NK-92 (cell line): Measurements from ENCODE around the gene SF3B5.
"Not testable (repeated sequence)": the region's sequence is repeated elsewhere in the genome, so short reads cannot be mapped to it uniquely, and the experiment has no call there.

Experiments
- DNase-seq: peaks from one replicate; lab custom pipeline; 2025; ENCODE audit not compliant: unreplicated experiment; lab: John Stamatoyannopoulos, UW

SF3B5 gene

GRCh38 chr6:144106206-144106605 is 10.8 kb upstream of the SF3B5 start:
- no peak for DNase-seq

- DNase-seq = peak; percentile 1
Observed at GRCh38 chr6:144104898-144105487, 9.6 kb upstream of the SF3B5 start.

- no peak for DNase-seq
Observed at GRCh38 chr6:144104488-144104887, 9.1 kb upstream of the SF3B5 start.

GRCh38 chr6:144103026-144103563 is 7.7 kb upstream of the SF3B5 start:
- DNase-seq = no peak

DNA sequence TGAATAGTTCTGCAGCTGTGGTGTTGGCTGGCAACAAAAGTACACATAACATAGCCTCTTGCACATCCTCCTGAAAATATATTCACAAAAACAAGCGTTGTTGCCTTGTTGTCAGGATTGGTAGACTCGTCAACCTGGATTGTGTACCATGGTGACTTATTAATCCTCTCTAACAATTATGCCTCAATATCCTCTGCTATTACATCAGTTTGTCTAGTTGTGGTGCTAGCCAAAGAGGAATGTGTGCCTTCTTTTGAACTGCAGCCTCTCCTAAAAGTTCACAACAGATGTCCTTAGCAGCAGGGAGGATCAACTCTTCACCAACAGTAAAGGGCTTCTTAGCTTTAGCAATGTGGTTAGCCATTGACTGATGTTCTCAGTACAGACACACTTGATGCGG is 3.6 kb upstream of the SF3B5 start:
- DNase-seq = no peak

GRCh38 chr6:144094731-144095133 is 641 bp downstream of the SF3B5 start:
- DNase-seq = no peak

DNA sequence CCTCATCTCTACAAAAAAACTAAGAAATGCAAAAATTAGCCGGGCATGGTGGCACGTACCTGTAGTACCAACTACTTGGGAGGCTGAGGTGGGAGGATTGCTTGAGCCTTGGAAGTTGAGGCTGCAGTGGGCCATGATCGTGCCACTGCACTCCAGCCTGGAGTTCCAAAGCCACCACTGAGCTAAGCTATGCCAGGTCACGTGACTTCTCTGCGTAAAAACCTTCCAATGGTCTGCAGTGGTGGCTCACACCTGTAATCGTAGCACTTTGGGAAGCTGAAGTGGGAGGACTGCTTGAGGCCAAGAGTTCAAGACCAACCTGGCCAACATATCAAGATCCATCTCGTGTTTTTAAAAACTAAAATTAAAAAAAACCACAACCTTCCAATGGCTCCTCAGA is 1.7 kb downstream of the SF3B5 start:
- DNase-seq = no peak

DNA sequence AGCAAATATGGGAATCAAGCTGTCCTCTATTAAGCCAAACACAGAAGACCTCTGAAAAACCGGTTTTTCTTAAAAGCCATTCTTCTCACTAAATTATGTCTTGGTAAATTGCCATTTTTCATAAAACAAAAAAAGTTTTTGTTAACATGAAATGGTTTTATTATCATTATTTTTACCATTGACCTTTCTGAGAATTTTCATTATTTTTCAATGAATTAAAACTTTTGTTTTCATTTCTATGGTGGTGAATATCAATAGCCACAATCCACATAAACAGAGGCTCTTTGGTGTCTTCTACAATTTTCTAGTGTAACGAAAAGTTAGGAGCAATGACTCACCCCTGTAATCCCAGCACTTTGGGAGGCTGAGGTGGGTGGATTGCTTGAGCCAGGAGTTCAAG is 2.1 kb downstream of the SF3B5 start:
- DNase-seq = no peak

- DNase-seq = no peak
Observed at GRCh38 chr6:144090384-144090783, 5.0 kb downstream of the SF3B5 start.

- no peak for DNase-seq
Observed at GRCh38 chr6:144087789-144088426, 7.5 kb downstream of the SF3B5 start.

DNA sequence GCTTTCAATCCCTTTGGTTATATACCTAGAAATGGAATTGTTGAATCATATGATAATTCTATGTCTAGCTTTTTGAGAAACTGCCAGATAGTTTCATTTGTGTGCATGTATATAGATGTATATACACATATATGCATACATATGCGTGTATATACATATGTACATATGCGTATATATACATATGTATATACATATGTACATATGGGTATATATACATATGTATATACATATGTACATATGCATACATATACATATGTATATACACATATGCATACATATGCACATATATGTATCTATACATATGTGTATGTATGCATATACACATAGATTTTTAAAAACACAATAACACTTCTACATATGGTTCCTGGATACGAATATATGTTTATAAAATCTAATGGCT is 8.4 kb downstream of the SF3B5 start:
- DNase-seq = no peak

- no peak for DNase-seq
Observed at GRCh38 chr6:144083172-144083571, 12.2 kb downstream of the SF3B5 start.

DNA sequence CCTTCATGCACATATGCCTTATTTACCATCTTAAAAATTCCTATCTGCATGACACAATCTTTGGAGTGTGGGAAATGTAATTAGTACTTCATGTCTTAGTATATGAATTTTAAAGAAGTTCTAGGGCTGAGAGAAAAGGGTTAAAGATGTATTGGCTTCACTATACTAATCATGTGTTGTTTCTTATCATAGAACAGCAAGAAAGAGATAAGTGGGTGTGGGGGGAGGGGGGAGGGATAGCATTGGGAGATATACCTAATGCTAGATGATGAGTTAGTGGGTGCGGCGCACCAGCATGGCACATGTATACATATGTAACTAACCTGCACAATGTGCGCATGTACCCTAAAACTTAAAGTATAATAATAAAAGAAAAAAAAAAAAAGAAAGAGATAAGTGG is 13.0 kb downstream of the SF3B5 start:
- DNase-seq = not testable (repeated sequence)

DNA sequence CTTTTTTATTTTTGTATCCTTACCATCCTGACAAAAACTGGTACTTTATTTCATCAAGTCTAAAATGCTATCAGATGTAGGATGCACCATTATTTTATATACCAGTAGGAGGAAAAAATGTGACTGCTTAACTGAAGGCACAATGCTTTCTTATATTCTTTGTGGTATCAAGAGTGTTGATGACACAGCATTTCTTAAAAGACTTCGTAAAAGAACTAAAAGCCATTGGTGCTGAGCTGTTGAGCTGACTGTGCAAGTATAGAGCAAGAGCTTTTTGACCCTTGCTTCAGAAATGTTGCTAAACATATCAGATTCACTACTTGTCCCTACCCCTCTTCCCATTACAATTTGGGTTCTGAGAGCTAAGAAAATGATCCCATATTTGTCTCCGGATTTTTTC is 17.5 kb downstream of the SF3B5 start:
- no peak for DNase-seq

- no peak for DNase-seq
Observed at GRCh38 chr6:144075875-144076274, 19.5 kb downstream of the SF3B5 start.

DNA sequence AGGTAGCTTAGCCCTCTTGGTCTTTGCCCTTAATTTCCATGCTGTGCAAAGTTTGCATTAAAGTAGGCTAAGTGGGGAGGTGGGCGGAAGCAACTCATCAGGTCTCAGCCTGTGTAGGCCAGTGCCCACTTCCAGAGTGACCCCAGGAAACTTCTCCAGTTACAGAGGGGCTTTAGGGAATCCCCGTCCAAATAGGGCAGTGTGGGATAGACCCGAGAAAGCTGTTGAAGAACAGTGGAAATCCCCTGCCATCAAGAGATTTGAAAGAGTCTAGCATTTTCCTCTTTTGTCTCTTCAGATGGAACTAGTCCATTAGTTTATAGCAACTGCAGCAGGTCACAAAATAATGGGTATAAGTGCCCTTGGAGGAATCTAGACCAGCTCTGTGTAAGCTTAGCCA is 20.2 kb downstream of the SF3B5 start:
- DNase-seq = no peak

DNA sequence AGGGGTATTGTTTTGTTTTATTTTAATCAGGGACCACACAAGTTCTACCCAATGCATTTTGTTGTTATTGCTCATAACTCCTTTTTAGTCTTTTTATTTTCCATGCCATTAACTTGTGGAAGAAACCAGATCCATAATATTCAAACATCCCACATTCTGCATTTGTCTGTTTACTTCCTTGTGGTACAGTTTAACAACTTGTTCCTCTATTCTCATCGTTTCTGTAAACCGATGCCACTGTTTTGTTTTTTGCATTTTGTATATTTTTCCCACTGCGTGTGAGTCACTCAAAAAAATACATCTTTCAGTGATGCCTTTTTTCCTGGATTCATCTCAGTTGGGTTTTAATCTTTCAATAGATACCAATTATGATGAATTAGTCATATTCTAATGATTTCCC is 22.3 kb downstream of the SF3B5 start:
- no peak for DNase-seq

DNA sequence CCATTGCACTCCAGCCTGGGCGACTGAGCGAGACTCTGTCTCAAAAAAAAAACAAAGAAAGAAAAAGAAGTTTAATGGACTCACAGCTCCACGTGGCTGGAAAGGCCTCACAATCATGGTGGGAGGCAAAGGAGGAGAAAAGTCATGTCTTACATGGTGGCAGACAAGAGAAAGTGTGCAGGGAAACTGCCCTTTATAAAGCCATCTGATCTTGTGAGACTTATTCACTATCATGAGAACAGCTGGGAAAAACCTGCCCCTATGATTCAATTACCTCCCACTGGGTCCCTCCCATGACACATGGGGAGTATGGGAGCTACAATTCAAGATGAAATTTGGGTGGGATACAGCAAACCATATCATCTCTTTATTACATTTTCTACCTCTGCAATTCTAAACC is 25.9 kb downstream of the SF3B5 start:
- no peak for DNase-seq

DNA sequence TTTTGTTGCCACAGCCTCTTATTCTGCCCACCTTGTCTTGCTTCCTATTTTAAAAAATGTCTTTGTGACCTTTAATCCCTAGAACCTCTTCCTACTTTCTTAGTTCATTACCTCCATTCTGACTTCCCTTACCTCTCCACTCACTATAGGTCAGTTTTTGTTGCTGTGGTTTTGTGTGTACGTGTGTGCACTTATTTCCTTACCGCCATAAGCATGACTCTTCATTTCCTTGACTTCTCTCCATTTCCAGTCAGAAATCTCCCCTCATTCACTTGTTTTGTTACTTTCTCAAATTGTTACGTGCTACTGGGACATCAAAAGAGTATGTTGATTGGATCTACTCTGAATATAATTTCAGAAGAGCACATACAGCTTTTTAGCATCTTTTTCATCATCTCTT is 26.6 kb downstream of the SF3B5 start:
- DNase-seq = no peak

- DNase-seq = no peak
Observed at GRCh38 chr6:144066741-144067484, 28.5 kb downstream of the SF3B5 start.

- DNase-seq = no peak
Observed at GRCh38 chr6:144066255-144066654, 29.1 kb downstream of the SF3B5 start.

DNA sequence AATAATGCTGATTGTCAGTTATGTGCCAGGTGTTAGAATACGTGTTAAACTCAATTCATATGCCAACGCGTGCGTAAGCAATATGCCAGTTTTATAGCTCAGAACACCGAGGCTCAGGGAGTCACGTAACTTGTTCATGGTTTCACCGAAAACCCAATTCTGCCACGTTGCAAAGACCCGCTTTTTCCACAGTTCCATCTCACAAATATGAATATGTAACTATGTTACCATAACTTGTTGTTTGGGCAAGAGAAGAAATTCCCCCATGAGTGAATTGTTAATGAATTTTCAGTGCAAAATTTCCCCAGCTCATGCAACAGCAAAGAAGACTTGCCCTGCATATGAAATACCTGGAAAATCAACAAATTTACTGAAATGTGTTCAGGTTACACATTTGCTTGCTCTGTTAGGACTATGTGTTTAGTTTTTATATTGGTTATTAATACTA is 30.1 kb downstream of the SF3B5 start:
- no peak for DNase-seq
